HEK293 (cell line): ENCODE results near the gene CIPC.

Experiments
- ZBTB17 ChIP-seq: fragments of 450-650 bp; formaldehyde crosslinking; IDR thresholded peaks from 2 replicates; pipeline ENCODE4 v1.5.1; 2016; ENCODE audit warnings: missing biosample characterization, missing genetic modification characterization
- TF ChIP-seq, protein P1 (sequence below): fragments of 450-650 bp; formaldehyde crosslinking; IDR thresholded peaks from 2 replicates; pipeline ENCODE4 v1.5.1; 2016; ENCODE audit warnings: missing biosample characterization, missing genetic modification characterization

CIPC gene

DNA sequence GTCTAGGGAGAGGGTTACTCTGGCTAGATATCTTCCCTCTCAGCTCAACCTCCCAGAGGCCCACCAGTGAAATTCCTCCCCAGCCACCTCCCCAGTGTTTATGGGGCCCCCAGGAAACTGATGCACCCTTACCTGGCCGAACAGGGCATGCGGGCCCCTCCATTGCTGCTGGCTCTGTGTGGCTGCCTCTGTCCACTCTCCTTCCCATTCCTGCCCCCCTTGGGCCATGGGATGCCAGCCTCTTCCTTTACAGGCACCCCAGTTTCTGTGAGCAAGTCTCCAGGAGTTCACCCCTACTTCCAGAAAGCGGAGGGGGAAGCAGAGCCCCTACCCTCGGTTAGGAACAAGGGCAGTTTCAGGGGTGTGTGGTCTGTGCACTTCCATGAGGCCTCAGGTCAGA, 63.0 kb downstream of the CIPC start (continued):
- TF ChIP-seq, protein P1, sequence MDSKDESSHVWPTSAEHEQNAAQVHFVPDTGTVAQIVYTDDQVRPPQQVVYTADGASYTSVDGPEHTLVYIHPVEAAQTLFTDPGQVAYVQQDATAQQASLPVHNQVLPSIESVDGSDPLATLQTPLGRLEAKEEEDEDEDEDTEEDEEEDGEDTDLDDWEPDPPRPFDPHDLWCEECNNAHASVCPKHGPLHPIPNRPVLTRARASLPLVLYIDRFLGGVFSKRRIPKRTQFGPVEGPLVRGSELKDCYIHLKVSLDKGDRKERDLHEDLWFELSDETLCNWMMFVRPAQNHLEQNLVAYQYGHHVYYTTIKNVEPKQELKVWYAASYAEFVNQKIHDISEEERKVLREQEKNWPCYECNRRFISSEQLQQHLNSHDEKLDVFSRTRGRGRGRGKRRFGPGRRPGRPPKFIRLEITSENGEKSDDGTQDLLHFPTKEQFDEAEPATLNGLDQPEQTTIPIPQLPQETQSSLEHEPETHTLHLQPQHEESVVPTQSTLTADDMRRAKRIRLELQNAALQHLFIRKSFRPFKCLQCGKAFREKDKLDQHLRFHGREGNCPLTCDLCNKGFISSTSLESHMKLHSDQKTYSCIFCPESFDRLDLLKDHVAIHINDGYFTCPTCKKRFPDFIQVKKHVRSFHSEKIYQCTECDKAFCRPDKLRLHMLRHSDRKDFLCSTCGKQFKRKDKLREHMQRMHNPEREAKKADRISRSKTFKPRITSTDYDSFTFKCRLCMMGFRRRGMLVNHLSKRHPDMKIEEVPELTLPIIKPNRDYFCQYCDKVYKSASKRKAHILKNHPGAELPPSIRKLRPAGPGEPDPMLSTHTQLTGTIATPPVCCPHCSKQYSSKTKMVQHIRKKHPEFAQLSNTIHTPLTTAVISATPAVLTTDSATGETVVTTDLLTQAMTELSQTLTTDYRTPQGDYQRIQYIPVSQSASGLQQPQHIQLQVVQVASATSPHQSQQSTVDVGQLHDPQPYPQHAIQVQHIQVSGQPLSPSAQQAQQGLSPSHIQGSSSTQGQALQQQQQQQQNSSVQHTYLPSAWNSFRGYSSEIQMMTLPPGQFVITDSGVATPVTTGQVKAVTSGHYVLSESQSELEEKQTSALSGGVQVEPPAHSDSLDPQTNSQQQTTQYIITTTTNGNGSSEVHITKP: no peak
- TF ChIP-seq ZBTB17 (tag by site-specific recombination): no peak
